ENCODE data around the gene PER1. TPM values are rescaled to one million over a fixed set of nuclear protein-coding genes. Genes with fewer than 3 reads are reported as not detected.
A peak's percentile ranks its signal among the peaks of the same experiment; 100 is the strongest.

PER1 gene
- total and polyA plus RNA-seq, 10 of the 15 experiments (the other 5 are each of a cell fraction or from before 2014, with no cell fraction given): 0.02 to 25.1 (median 5.4) TPM

GRCh38 chr17:8192070-8192815 lies 40.0 kb upstream of the PER1 start (continued):
- no peak for TF ChIP-seq CREM (IDR thresholded peaks at IDR 0.05; ENCODE audit: low read depth)
- TF ChIP-seq SMC3 (IDR thresholded peaks at IDR 0.05; ENCODE audit: borderline replicate concordance, low read length): no peak
- TF ChIP-seq TCF12 (IDR thresholded peaks at IDR 0.05; ENCODE audit: low read depth, low read length): no peak
- TF ChIP-seq NRF1 (conservative IDR thresholded peaks at IDR 0.05; ENCODE audit: low read depth, low read length): no peak
- no peak for TF ChIP-seq BACH1 (IDR thresholded peaks at IDR 0.05; ENCODE audit: borderline replicate concordance)
- 0 out of 2 replicates have a peak, but pooled peaks have one; percentile 36 for TF ChIP-seq NKRF (conservative IDR thresholded peaks at IDR 0.05)
- TF ChIP-seq NFYA (IDR thresholded peaks at IDR 0.05; ENCODE audit: borderline replicate concordance, low read depth, low read length): no peak
- TF ChIP-seq IRF4 (IDR thresholded peaks at IDR 0.05; ENCODE audit: low read depth, low read length): no peak
- TF ChIP-seq CUX1 (IDR thresholded peaks at IDR 0.05; ENCODE audit: insufficient replicate concordance, low read depth, low read length): no peak
- no peak for TF ChIP-seq E2F8 (IDR thresholded peaks at IDR 0.05; ENCODE audit: low read depth, partially characterized antibody)
- TF ChIP-seq ZZZ3 (IDR thresholded peaks at IDR 0.05; ENCODE audit: control insufficient read depth, insufficient read length, low read depth): no peak
- no peak for TF ChIP-seq ATF7 (IDR thresholded peaks at IDR 0.05; ENCODE audit: low read depth)
- TF ChIP-seq BRCA1 (IDR thresholded peaks at IDR 0.05; ENCODE audit: low read depth, low read length): no peak
- no peak for TF ChIP-seq KDM1A (IDR thresholded peaks at IDR 0.05; ENCODE audit: borderline replicate concordance)
- TF ChIP-seq ELK1 (IDR thresholded peaks at IDR 0.05; ENCODE audit: low read depth, low read length): no peak
- TF ChIP-seq RELA (IDR thresholded peaks at IDR 0.05; ENCODE audit: borderline replicate concordance, partially characterized antibody): peak; percentile 37
- TF ChIP-seq USF2 (IDR thresholded peaks at IDR 0.05; ENCODE audit: borderline replicate concordance, low read depth, low read length): peak; percentile 98
- no peak for TF ChIP-seq SUZ12 (IDR thresholded peaks at IDR 0.05; ENCODE audit: unreplicated experiment)
